ENCODE measurements around the gene CCDC6.
"Not testable (repeated sequence)": the region's sequence is repeated elsewhere in the genome, so short reads cannot be mapped to it uniquely, and the experiment has no call there.

The CCDC6 gene

GRCh38 chr10:59906417-59907202, at the start of gene CCDC6:
Gene CCDC6 (minus strand): TSS chr10:59906556. CDS start chr10:59906424, 132 bp downstream.
- H3K4me3 ChIP-seq (ENCODE audit: low read depth, low read length), result peak within 1 kb of the TSS; percentile 97
- peak; percentile 58; the same call in 1 of the 2 replicates for TF ChIP-seq CTCF (IDR thresholded peaks at IDR 0.05; ENCODE audit: low read depth, low read length)

- H3K4me3 ChIP-seq (ENCODE audit: low read depth, low read length), result no peak overlapping the region
- no peak for TF ChIP-seq CTCF (IDR thresholded peaks at IDR 0.05; ENCODE audit: low read depth, low read length)
Observed at GRCh38 chr10:59954296-59954695, 47.9 kb upstream of the CCDC6 start.

- not testable (repeated sequence) for H3K4me3 ChIP-seq (ENCODE audit: low read depth, low read length)
Observed at GRCh38 chr10:59953711-59954110, 47.4 kb upstream of the CCDC6 start.

- no peak for TF ChIP-seq CTCF (IDR thresholded peaks at IDR 0.05; ENCODE audit: low read depth, low read length)
- no peak overlapping the region for H3K4me3 ChIP-seq (ENCODE audit: low read depth, low read length)
Observed at GRCh38 chr10:59950105-59950504, 43.7 kb upstream of the CCDC6 start.

- TF ChIP-seq CTCF (IDR thresholded peaks at IDR 0.05; ENCODE audit: low read depth, low read length), result no peak
- H3K4me3 ChIP-seq (ENCODE audit: low read depth, low read length), result no peak overlapping the region
Observed at GRCh38 chr10:59949608-59950007, 43.3 kb upstream of the CCDC6 start.

- H3K4me3 ChIP-seq (ENCODE audit: low read depth, low read length), result no peak overlapping the region
- TF ChIP-seq CTCF (IDR thresholded peaks at IDR 0.05; ENCODE audit: low read depth, low read length), result no peak
Observed at GRCh38 chr10:59945991-59946390, 39.6 kb upstream of the CCDC6 start.

GRCh38 chr10:59945590-59945989, 39.2 kb upstream of the CCDC6 start:
- H3K4me3 ChIP-seq (ENCODE audit: low read depth, low read length), result no peak overlapping the region
- TF ChIP-seq CTCF (IDR thresholded peaks at IDR 0.05; ENCODE audit: low read depth, low read length), result no peak
